Epithelial cell of proximal tubule (primary cell): ENCODE measurements around the gene FILIP1. TPM values are rescaled to one million over a fixed set of nuclear protein-coding genes. Genes with fewer than 3 reads are reported as not detected.

ENCODE experiments used
- DNase-seq: peaks from one replicate; pipeline ENCODE4 v3.0.0-alpha.2; 2011; ENCODE audit warnings: low read depth
- H3K4me3 ChIP-seq: 2 replicates; pipeline ENCODE4 v1.5.1; 2011; ENCODE audit warnings: low read depth, mild to moderate bottlenecking, low read length
- CTCF ChIP-seq: conservative IDR thresholded peaks from 2 replicates; pipeline ENCODE4 v1.5.1; 2012; ENCODE audit warnings: low read depth, mild to moderate bottlenecking, low read length
- total RNA-seq: library from RNA; depleted of rRNA; stranded (reverse); fragments of >200 nt; gene quantifications from 2 replicates; pipeline ENCODE4 v1.2.3, GENCODE V29; 2015

FILIP1 gene
- total RNA-seq, 1 donor from 2014 or later, result under 0.01 TPM

- TF ChIP-seq CTCF, result no peak
- no peak overlapping the region for H3K4me3 ChIP-seq
- no peak for DNase-seq
Observed at GRCh38 chr6:75463061-75463460, 30.5 kb downstream of the FILIP1 start.

GRCh38 chr6:75460681-75461080 is 32.9 kb downstream of the FILIP1 start:
- no peak for TF ChIP-seq CTCF
- H3K4me3 ChIP-seq, result no peak overlapping the region
- no peak for DNase-seq

- no peak for TF ChIP-seq CTCF
- no peak overlapping the region for H3K4me3 ChIP-seq
- no peak for DNase-seq
Observed at GRCh38 chr6:75458895-75459294, 34.7 kb downstream of the FILIP1 start.

DNA sequence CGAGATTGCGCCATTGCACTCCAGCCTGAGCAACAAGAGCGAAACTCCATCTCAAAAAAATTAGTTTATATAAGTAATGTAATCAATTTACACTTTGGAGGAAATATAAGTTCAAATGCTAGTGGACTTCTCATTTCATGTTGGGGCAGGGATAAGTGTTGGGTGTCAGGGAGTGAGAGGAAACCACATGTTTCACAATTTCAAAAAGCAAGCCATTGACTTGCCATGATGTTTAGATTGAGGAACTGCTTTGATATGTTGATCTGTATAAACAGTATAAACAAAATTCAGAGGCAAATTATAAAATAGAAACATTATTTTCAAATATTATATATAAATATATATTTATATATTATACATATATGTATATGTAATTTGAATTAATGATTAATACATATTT is 42.7 kb downstream of the FILIP1 start:
- TF ChIP-seq CTCF, result no peak
- DNase-seq, result no peak
- H3K4me3 ChIP-seq, result no peak overlapping the region

- DNase-seq, result no peak
- TF ChIP-seq CTCF, result no peak
- no peak overlapping the region for H3K4me3 ChIP-seq
Observed at GRCh38 chr6:75449630-75450206, 43.9 kb downstream of the FILIP1 start.

- DNase-seq, result no peak
- no peak for TF ChIP-seq CTCF
- no peak overlapping the region for H3K4me3 ChIP-seq
Observed at GRCh38 chr6:75446241-75446880, 47.2 kb downstream of the FILIP1 start.

GRCh38 chr6:75445738-75446137 is 47.9 kb downstream of the FILIP1 start:
- DNase-seq, result no peak
- TF ChIP-seq CTCF, result no peak
- no peak overlapping the region for H3K4me3 ChIP-seq
